ENCODE results near the gene CENPS.

CENPS gene

GRCh38 chr1:10489291-10490055 is 59.2 kb downstream of the CENPS start:
- DNase-seq: no peak

GRCh38 chr1:10490286-10490970 is 60.2 kb downstream of the CENPS start:
- DNase-seq: no peak
